Hepatocyte (in vitro differentiated cells): ENCODE measurements around the gene TASP1.

ENCODE experiments used
- EZH2 ChIP-seq: fragments of 200-600 bp; sonication (generic); IDR thresholded peaks from 2 replicates; pipeline ENCODE4 v1.6.1; 2016; ENCODE audit warnings: antibody characterized with exemption, mild to moderate bottlenecking, borderline replicate concordance
- TF ChIP-seq, protein P1 (sequence below): fragments of 200-600 bp; sonication (generic); IDR thresholded peaks from 2 replicates; pipeline ENCODE4 v1.5.1; 2016; ENCODE audit warnings: antibody characterized with exemption, mild to moderate bottlenecking; ENCODE audit not compliant: poor library complexity

DNA sequence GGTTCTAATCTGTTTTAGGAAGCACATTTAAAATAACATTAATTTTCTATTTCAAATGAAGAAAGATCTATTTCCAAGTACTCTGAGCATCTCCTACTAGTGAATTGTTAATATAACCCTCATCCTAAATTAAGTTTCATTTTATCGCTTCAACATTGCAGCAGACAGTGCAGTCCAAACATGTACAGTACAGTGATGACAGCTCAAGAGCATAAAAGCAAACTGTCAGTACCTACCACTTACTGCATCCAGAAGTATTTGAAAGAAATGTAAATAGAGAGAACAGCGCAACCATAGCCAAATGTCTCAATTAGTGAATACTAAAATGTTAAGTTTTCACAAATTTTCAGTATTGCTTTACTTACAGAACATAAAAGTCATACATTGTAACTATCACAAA, 238.3 kb downstream of the TASP1 start:
- TF ChIP-seq, protein P1, sequence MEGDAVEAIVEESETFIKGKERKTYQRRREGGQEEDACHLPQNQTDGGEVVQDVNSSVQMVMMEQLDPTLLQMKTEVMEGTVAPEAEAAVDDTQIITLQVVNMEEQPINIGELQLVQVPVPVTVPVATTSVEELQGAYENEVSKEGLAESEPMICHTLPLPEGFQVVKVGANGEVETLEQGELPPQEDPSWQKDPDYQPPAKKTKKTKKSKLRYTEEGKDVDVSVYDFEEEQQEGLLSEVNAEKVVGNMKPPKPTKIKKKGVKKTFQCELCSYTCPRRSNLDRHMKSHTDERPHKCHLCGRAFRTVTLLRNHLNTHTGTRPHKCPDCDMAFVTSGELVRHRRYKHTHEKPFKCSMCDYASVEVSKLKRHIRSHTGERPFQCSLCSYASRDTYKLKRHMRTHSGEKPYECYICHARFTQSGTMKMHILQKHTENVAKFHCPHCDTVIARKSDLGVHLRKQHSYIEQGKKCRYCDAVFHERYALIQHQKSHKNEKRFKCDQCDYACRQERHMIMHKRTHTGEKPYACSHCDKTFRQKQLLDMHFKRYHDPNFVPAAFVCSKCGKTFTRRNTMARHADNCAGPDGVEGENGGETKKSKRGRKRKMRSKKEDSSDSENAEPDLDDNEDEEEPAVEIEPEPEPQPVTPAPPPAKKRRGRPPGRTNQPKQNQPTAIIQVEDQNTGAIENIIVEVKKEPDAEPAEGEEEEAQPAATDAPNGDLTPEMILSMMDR = no peak
- no peak for TF ChIP-seq EZH2
